GM23338 (cell line): ENCODE data around the gene CNOT6L.

Source experiments
- CTCF ChIP-seq, 2 experiments: fragments of 200-600 bp in 1 of 2; sonication (generic) in 1 of 2; conservative IDR thresholded peaks; 2 replicates each; pipeline versions ENCODE4 v1.5.1 to v1.6.1; 2016 to 2017; ENCODE audit warnings: antibody characterized with exemption in 2 of 2, low read depth in 2 of 2, mild to moderate bottlenecking in 2 of 2, moderate library complexity in 1 of 2
- EZH2 ChIP-seq: fragments of 200-600 bp; sonication (generic); IDR thresholded peaks from one replicate; pipeline ENCODE4 v1.8.0; 2017; ENCODE audit warnings: antibody characterized with exemption, mild to moderate bottlenecking, low read depth; ENCODE audit not compliant: unreplicated experiment
- JUNB ChIP-seq: IDR thresholded peaks from one replicate; pipeline ENCODE4 v1.6.1; 2016; ENCODE audit warnings: antibody characterized with exemption; ENCODE audit not compliant: unreplicated experiment
- POLR2AphosphoS5 ChIP-seq: IDR thresholded peaks from 2 replicates; pipeline ENCODE4 v1.6.1; 2016; ENCODE audit warnings: antibody characterized with exemption, low read depth

GRCh38 chr4:77714514-77714913 lies 104.7 kb downstream of the CNOT6L start:
- TF ChIP-seq POLR2AphosphoS5 = no peak
- no peak for TF ChIP-seq CTCF (conservative IDR thresholded peaks at IDR 0.05; ENCODE audit: low read depth in 2 of 2)
- no peak for TF ChIP-seq EZH2
- no peak for TF ChIP-seq JUNB
